OCI-LY7 (cell line): ENCODE data around the gene ROBO3.

Experiments used
- CTCF ChIP-seq: fragments of 200-600 bp; sonication (generic); conservative IDR thresholded peaks from 2 replicates; pipeline ENCODE4 v1.5.1; 2014; ENCODE audit warnings: mild to moderate bottlenecking, antibody characterized with exemption, low read length, moderate library complexity, mixed read lengths
- EZH2phosphoT487 ChIP-seq: fragments of 200-600 bp; sonication (generic); IDR thresholded peaks from 2 replicates; pipeline ENCODE4 v1.6.1; 2018; ENCODE audit warnings: low read depth, borderline replicate concordance, mild to moderate bottlenecking, mixed run types, antibody characterized with exemption, low read length, moderate library complexity, mixed read lengths

- TF ChIP-seq CTCF (peak; percentile 72), EZH2phosphoT487 (no peak)
These were observed 27.8 kb upstream of the ROBO3 start for GRCh38 chr11:124837491-124837856.
